ENCODE measurements around the gene MIPEP.

The MIPEP gene

GRCh38 chr13:23744315-23744714 lies 144.9 kb downstream of the MIPEP start:
- no peak for DNase-seq

- no peak for DNase-seq
These were observed 145.7 kb downstream of the MIPEP start for GRCh38 chr13:23743278-23744076.

- DNase-seq: no peak
These were observed 147.2 kb downstream of the MIPEP start for GRCh38 chr13:23741879-23742510.

GRCh38 chr13:23740002-23740401 lies 149.2 kb downstream of the MIPEP start:
- no peak for DNase-seq

GRCh38 chr13:23739596-23739995 lies 149.6 kb downstream of the MIPEP start:
- DNase-seq: no peak

GRCh38 chr13:23736541-23736940 lies 152.7 kb downstream of the MIPEP start:
- no peak for DNase-seq

- DNase-seq: no peak
These were observed 153.9 kb downstream of the MIPEP start for GRCh38 chr13:23735329-23735728.

GRCh38 chr13:23731709-23732108 lies 157.5 kb downstream of the MIPEP start:
- DNase-seq: no peak

- DNase-seq: no peak
These were observed 158.9 kb downstream of the MIPEP start for GRCh38 chr13:23730251-23730650.

GRCh38 chr13:23729531-23729930 lies 159.7 kb downstream of the MIPEP start:
- no peak for DNase-seq

- DNase-seq: no peak
These were observed 160.4 kb downstream of the MIPEP start for GRCh38 chr13:23728807-23729206.

- DNase-seq: no peak
These were observed 163.3 kb downstream of the MIPEP start for GRCh38 chr13:23725922-23726321.

GRCh38 chr13:23724196-23724970 lies 164.8 kb downstream of the MIPEP start:
- no peak for DNase-seq

GRCh38 chr13:23723471-23723870 lies 165.7 kb downstream of the MIPEP start:
- no peak for DNase-seq

GRCh38 chr13:23722726-23723453 lies 166.3 kb downstream of the MIPEP start:
- no peak for DNase-seq

- DNase-seq: no peak
These were observed 170.2 kb downstream of the MIPEP start for GRCh38 chr13:23718996-23719395.

GRCh38 chr13:23716401-23716800 lies 172.8 kb downstream of the MIPEP start:
- no peak for DNase-seq

GRCh38 chr13:23715762-23716235 lies 173.4 kb downstream of the MIPEP start:
- DNase-seq: no peak

GRCh38 chr13:23715092-23715761 lies 174.0 kb downstream of the MIPEP start:
- no peak for DNase-seq

GRCh38 chr13:23714672-23715071 lies 174.5 kb downstream of the MIPEP start:
- DNase-seq: no peak

- no peak for DNase-seq
These were observed 177.8 kb downstream of the MIPEP start for GRCh38 chr13:23711355-23711754.

- DNase-seq: no peak
These were observed 178.8 kb downstream of the MIPEP start for GRCh38 chr13:23710366-23710765.
